Measurements from ENCODE around the gene ZSCAN26. TPM values are rescaled to one million over a fixed set of nuclear protein-coding genes. Genes with fewer than 3 reads are reported as not detected.

ZSCAN26 gene
- total and polyA plus RNA-seq, 4 donors: 2.8 to 9.7 (median 6.1) TPM

DNA sequence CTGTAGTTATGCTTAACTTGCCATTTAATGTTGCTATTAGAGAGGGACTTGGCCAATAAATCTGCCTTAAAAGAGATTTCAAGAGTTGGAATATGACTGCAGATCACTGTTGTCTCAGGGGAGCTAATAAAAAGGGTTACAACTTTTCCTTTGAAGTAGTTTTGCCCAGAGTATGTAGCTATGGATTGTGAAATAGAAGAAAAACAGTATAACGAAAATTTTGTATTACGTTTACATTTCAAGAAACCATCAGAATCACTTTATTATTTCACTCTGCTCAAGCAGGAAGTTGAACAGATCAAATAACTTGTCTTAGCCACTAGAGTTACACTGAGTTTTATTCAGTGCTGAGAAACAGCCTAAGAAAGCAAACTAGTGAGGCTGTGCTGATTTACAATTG is 3.0 kb upstream of the ZSCAN26 start:
- no peak overlapping the region for H3K9ac ChIP-seq (ENCODE audit: low read depth in 1 of 2, low read length in 2 of 2)
- no peak for DNase-seq (ENCODE audit: low spot score)
- H3K4me3 ChIP-seq (ENCODE audit: low read depth in 1 of 3, low read length in 3 of 3): no peak overlapping the region
- no peak overlapping the region for H3K27ac ChIP-seq (ENCODE audit: low read depth in 1 of 2, low read length in 2 of 2)
- no peak for TF ChIP-seq SP1 (IDR thresholded peaks at IDR 0.05)
- TF ChIP-seq HNF4G (IDR thresholded peaks at IDR 0.05): no peak
- no peak for TF ChIP-seq RAD21 (IDR thresholded peaks at IDR 0.05)
- TF ChIP-seq FOXA2 (IDR thresholded peaks at IDR 0.05): no peak
- no peak for TF ChIP-seq EGR1 (IDR thresholded peaks at IDR 0.05; ENCODE audit: low read depth in 2 of 2)
- TF ChIP-seq, protein P1, sequence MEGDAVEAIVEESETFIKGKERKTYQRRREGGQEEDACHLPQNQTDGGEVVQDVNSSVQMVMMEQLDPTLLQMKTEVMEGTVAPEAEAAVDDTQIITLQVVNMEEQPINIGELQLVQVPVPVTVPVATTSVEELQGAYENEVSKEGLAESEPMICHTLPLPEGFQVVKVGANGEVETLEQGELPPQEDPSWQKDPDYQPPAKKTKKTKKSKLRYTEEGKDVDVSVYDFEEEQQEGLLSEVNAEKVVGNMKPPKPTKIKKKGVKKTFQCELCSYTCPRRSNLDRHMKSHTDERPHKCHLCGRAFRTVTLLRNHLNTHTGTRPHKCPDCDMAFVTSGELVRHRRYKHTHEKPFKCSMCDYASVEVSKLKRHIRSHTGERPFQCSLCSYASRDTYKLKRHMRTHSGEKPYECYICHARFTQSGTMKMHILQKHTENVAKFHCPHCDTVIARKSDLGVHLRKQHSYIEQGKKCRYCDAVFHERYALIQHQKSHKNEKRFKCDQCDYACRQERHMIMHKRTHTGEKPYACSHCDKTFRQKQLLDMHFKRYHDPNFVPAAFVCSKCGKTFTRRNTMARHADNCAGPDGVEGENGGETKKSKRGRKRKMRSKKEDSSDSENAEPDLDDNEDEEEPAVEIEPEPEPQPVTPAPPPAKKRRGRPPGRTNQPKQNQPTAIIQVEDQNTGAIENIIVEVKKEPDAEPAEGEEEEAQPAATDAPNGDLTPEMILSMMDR (IDR thresholded peaks at IDR 0.05; ENCODE audit: low read depth, low read length, missing input control): no peak
- TF ChIP-seq, protein P2, sequence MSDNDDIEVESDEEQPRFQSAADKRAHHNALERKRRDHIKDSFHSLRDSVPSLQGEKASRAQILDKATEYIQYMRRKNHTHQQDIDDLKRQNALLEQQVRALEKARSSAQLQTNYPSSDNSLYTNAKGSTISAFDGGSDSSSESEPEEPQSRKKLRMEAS (IDR thresholded peaks at IDR 0.05): no peak
- TF ChIP-seq, protein P3, sequence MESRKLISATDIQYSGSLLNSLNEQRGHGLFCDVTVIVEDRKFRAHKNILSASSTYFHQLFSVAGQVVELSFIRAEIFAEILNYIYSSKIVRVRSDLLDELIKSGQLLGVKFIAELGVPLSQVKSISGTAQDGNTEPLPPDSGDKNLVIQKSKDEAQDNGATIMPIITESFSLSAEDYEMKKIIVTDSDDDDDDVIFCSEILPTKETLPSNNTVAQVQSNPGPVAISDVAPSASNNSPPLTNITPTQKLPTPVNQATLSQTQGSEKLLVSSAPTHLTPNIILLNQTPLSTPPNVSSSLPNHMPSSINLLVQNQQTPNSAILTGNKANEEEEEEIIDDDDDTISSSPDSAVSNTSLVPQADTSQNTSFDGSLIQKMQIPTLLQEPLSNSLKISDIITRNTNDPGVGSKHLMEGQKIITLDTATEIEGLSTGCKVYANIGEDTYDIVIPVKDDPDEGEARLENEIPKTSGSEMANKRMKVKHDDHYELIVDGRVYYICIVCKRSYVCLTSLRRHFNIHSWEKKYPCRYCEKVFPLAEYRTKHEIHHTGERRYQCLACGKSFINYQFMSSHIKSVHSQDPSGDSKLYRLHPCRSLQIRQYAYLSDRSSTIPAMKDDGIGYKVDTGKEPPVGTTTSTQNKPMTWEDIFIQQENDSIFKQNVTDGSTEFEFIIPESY (IDR thresholded peaks at IDR 0.05): no peak
- no peak for TF ChIP-seq GABPA (IDR thresholded peaks at IDR 0.05 in 1 of 2, conservative IDR thresholded peaks at IDR 0.05 in 1 of 2)
- TF ChIP-seq HNF4A (conservative IDR thresholded peaks at IDR 0.05): no peak
- TF ChIP-seq, protein P4, sequence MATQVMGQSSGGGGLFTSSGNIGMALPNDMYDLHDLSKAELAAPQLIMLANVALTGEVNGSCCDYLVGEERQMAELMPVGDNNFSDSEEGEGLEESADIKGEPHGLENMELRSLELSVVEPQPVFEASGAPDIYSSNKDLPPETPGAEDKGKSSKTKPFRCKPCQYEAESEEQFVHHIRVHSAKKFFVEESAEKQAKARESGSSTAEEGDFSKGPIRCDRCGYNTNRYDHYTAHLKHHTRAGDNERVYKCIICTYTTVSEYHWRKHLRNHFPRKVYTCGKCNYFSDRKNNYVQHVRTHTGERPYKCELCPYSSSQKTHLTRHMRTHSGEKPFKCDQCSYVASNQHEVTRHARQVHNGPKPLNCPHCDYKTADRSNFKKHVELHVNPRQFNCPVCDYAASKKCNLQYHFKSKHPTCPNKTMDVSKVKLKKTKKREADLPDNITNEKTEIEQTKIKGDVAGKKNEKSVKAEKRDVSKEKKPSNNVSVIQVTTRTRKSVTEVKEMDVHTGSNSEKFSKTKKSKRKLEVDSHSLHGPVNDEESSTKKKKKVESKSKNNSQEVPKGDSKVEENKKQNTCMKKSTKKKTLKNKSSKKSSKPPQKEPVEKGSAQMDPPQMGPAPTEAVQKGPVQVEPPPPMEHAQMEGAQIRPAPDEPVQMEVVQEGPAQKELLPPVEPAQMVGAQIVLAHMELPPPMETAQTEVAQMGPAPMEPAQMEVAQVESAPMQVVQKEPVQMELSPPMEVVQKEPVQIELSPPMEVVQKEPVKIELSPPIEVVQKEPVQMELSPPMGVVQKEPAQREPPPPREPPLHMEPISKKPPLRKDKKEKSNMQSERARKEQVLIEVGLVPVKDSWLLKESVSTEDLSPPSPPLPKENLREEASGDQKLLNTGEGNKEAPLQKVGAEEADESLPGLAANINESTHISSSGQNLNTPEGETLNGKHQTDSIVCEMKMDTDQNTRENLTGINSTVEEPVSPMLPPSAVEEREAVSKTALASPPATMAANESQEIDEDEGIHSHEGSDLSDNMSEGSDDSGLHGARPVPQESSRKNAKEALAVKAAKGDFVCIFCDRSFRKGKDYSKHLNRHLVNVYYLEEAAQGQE (IDR thresholded peaks at IDR 0.05): no peak
- peaks cover 0 to 6% (median 3%) of the 10 kb centered on the region in 4 donors for H3K9me3 ChIP-seq (ENCODE audit: control insufficient read depth in 4 of 4, low read length in 3 of 4)
- H3K27me3 ChIP-seq (ENCODE audit: control insufficient read depth in 4 of 4, insufficient read depth in 4 of 4, low read length in 3 of 4): no peaks in the 10 kb centered on the region
- H3K36me3 ChIP-seq (ENCODE audit: control insufficient read depth in 4 of 4, insufficient read depth in 3 of 4, low read depth in 1 of 4, low read length in 3 of 4): no peaks in the 10 kb centered on the region
- H3K4me1 ChIP-seq (ENCODE audit: control insufficient read depth in 4 of 4, insufficient read depth in 4 of 4, low read length in 3 of 4): peaks cover 3 to 13% (median 10%) of the 10 kb centered on the region in 4 donors
- WGBS: 57% methylated on average over 2 of the region's 2 CpGs

DNA sequence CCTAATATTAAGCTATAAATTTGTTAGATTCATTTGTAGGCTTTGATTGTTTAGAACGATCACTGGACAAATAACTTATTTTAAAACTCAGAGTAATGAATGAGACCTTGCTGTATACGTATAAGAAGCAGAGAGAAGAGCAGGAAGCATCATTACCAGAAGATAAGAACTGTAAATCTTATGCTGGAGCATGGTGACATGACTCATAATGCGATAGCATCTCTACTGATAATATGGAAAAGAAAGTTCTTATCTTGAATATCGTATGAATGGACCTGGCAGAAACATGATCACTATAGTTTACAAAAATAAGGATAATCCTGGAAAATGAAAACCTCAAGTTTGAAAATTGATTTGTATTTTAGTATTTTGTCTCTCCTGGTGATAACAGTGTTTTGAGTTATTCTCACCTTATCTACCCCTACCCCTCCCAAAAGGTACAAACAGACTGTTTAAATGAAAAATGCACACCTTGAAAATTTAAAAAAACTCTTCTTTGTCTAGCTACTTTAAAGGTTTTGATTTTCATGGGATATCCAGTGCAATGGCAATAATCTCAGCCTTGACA is 2.0 kb upstream of the ZSCAN26 start:
- WGBS: 64% methylated on average over 4 of the region's 4 CpGs
- Histone ChIP-seq H3K27ac (ENCODE audit: low read depth in 1 of 2, low read length in 2 of 2) (no peak overlapping the region), H3K9ac (ENCODE audit: low read depth in 1 of 2, low read length in 2 of 2) (no peak overlapping the region)

More for the DNA sequence above, 2.0 kb upstream of the ZSCAN26 start:
- no peaks in the 10 kb centered on the region for H3K36me3 ChIP-seq (ENCODE audit: control insufficient read depth in 4 of 4, insufficient read depth in 3 of 4, low read depth in 1 of 4, low read length in 3 of 4)
- peaks cover 3 to 13% (median 10%) of the 10 kb centered on the region in 4 donors for H3K4me1 ChIP-seq (ENCODE audit: control insufficient read depth in 4 of 4, insufficient read depth in 4 of 4, low read length in 3 of 4)
- peaks cover 0 to 2% (median 0%) of the 10 kb centered on the region in 4 donors for H3K9me3 ChIP-seq (ENCODE audit: control insufficient read depth in 4 of 4, low read length in 3 of 4)
- no peak overlapping the region for H3K4me3 ChIP-seq (ENCODE audit: low read depth in 1 of 3, low read length in 3 of 3)
- TF ChIP-seq, protein P3 (IDR thresholded peaks at IDR 0.05): no peak
- no peak for TF ChIP-seq TAF1 (conservative IDR thresholded peaks at IDR 0.05)
- TF ChIP-seq, protein P5, sequence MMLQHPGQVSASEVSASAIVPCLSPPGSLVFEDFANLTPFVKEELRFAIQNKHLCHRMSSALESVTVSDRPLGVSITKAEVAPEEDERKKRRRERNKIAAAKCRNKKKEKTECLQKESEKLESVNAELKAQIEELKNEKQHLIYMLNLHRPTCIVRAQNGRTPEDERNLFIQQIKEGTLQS (IDR thresholded peaks at IDR 0.05): no peak
- no peak for DNase-seq (ENCODE audit: low spot score)
- no peaks in the 10 kb centered on the region for H3K27me3 ChIP-seq (ENCODE audit: control insufficient read depth in 4 of 4, insufficient read depth in 4 of 4, low read length in 3 of 4)
